ENCODE measurements around the gene CXCR6.
"Not testable (repeated sequence)": the region's sequence is repeated elsewhere in the genome, so short reads cannot be mapped to it uniquely, and the experiment has no call there.

Gene CXCR6

DNA sequence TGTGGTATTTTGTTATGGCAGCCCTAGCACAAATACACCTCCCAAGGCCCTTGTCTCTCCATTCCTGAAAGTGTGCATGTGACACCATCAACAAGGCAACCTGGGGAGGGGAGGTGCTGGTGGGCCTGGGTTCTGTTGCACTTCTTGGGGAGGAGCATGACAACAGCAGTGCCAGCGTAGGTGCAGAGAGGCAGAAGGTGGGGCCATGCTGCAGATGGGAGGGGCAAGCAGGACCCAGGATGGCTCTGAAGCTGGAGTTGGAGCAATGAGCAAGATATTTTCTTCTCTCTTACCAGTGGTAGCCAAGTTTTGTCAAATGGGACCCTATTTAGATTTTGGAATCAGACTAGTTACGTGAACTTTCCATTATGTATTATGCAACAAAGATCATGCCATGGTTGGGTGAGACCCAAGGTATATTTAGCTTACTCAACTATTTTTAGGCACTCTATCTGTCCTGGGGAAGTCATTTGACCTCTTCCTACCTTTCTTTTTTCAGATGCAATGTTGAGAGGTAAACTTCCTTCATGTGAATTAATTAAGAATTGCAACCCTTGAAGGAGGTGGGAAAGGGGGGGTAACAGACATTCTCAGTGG lies 49.0 kb downstream of the CXCR6 start:
- DNase-seq, result no peak

DNA sequence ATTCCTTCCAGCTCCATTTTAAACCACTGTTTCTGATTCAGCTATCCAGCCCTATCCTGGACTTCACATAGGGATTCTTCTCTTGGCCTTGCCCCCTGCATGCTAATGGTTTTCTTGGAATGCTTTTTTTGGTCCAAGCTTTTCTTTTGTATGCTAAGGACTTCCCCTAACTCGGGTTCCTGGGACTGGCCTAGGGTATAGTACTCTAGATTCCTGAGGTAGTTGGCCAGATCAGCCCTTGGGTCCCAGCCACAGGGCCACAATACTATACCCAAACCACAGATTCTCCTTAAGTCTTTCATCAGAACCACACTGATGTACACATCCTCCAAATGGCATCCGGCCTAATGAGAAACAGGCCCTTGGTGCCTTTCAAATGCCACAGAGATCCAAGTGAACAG lies 49.6 kb downstream of the CXCR6 start:
- no peak for DNase-seq

DNA sequence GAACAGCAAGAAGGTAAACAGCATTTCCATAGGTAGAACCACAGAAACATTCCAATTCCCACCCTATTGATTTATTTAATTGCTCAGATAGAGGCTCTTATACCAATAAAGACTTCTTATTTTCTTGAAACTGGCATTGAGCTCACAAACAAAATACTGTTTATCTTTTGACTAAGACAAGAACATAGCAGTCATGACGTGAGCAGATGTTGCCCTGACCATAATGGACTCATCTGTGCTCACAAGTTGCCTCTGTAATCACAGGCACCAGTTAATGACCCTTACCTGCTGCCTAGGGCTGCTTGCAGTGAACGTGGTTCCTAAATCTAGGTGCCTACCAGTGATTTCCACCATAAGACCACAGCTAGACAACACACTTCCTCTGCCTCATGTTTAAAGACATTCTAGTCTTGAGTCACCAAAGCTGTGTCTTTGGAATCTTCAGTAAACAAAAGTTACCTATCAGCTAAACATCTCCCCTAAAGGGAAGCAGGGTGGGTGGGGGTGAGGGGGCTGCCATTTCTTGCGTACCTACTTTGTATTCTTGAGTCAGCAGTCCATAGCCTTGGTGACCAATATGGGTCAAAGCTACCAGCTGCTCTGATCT lies 50.3 kb downstream of the CXCR6 start:
- no peak for DNase-seq

DNA sequence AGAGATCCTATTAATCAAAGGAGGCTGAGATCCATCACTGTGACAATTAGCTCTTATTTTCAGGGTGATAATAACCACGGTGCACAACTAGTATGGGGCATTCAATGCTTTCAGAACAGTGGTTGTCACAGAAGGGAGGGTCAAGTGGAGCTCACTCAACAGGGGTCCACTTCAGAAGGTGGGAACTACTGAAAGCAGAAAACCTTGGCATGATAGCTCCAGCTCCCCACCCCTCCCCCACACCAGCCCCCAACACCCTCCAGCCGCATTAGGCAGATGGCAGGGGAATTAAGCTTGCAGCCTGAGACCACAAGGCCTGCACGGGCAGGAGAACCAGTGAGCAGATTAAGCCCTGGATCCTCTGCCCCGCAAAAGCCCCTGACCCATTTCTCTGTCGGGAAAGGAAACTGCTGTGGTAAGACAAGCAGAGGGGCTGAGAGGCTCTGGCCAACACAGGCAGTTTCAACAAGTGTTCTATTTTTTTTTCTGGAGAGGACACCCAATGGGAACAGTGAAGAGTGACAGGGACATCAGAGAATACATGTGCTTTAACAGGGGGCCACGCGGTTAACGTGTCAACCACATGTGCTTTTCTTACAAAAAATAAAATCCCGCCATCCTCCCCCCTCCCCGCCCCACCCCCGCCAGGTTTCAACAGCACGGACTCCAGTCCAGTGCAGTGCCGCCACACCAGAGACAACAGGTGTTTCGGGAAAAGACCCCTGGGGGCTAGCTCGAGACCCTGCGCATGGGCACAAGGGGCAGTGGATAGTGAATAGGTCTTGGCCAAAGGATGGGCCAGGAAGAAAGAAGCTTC lies 51.4 kb downstream of the CXCR6 start:
- no peak for DNase-seq

DNA sequence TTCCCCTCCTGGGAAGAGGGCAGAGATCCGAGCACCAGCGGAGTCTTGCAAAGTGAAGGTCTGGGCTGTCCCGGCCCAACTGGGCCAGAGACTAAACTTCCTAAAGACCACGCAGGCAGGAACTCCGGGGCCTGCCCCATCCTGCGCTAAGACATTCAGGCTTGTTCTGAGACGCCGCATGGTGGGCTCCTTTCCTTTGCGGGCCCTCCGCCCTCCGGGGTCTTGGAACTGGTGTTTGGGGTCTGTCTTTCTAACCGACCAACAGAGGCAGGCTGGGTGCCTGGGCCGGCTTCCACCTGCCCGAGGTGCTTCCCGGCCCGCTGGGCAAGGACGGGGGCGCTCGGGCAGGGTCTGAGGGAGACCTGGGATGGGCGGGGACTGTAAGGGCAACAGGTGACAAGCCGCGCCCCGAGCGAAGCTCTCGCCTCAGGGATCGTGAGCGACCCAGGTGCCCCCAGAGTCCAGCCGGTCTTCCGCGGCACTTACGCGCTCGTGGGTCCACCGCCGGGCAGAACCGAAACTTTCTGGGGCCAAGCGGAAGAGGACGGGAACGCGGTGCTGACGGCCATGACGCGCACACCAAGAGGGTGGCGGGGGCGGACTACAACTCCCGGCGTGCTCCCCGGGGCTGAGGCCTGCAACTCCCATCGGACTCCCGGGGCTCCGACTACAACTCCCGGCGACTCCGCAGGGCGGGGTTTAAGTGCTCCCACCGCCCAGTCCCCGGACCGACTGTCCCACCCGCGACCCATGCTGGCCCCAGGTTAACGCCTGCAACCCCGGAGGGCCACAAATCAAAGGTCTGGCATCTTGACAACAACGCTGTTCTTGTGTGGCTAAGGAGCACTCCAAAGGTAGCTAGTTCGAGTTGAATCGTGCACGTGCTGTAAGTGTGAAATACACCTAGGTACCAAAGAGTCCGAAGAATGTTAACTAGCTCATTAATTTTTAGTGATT lies 52.2 kb downstream of the CXCR6 start, which contains the start of gene FYCO1:
Gene FYCO1 (minus strand): TSS at position 589 of the 957 bp plus-strand sequence. CDS start 10,914 bp downstream, outside the sequence.
- DNase-seq, result peak; percentile 81

DNA sequence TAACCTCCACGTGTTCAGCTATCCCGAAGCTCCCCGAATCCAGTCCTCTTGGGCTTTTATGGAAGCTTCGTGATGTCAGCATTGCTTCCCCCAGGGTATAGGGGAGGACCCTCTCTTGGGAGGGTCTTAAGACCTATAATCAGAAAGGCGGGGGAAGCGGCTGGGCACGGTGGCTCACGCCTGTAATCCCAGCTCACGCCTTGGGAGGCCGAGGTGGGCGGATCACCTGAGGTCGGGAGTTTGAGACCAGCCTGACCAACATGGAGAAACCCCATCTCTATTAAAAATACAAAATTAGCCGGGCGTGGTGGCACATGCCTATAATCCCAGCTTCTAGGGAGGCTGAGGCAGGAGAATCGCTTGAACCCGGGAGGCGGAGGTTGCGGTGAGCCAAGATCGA lies 54.2 kb downstream of the CXCR6 start:
- DNase-seq, result not testable (repeated sequence)

DNA sequence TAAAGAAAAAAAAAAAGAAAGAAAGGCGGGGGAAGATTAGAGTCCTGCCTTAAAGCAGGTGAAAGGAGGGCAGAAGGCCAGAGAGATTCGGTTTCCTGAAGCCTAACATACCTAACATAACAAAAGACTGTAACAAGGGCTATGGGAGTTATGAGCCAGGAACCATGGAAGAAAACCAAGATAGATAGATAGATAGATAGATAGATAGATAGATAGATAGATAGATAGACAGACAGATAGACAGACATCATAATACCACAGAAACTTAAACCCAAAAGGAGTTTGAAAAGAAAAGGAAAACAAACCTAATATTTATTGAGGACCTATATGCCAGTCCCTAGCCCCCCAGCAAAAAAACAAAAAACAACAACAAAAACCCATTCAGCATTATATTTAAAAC lies 54.7 kb downstream of the CXCR6 start:
- DNase-seq, result no peak
